Smooth muscle cell of the umbilical artery (primary cell): ENCODE data around the gene TESK1. TPM values are rescaled to one million over a fixed set of nuclear protein-coding genes. Genes with fewer than 3 reads are reported as not detected.

Experiments used
- total RNA-seq: library from RNA; depleted of rRNA; stranded (reverse); fragments of >200 nt; gene quantifications from 2 replicates; pipeline ENCODE4 v1.2.3, GENCODE V29; 2014

TESK1 gene
- total RNA-seq = 11.9 and 12.2 TPM in 2 replicates

GRCh38 chr9:35604578-35605350, at the start of gene TESK1:
Gene TESK1 (plus strand): TSS chr9:35605262. CDS start chr9:35605620, 358 bp downstream.

GRCh38 chr9:35618325-35618727, 13.3 kb downstream of the TESK1 start, which contains the start of gene CD72:
Gene CD72 (minus strand): TSS chr9:35618413. CDS start chr9:35618303, 110 bp downstream.

DNA sequence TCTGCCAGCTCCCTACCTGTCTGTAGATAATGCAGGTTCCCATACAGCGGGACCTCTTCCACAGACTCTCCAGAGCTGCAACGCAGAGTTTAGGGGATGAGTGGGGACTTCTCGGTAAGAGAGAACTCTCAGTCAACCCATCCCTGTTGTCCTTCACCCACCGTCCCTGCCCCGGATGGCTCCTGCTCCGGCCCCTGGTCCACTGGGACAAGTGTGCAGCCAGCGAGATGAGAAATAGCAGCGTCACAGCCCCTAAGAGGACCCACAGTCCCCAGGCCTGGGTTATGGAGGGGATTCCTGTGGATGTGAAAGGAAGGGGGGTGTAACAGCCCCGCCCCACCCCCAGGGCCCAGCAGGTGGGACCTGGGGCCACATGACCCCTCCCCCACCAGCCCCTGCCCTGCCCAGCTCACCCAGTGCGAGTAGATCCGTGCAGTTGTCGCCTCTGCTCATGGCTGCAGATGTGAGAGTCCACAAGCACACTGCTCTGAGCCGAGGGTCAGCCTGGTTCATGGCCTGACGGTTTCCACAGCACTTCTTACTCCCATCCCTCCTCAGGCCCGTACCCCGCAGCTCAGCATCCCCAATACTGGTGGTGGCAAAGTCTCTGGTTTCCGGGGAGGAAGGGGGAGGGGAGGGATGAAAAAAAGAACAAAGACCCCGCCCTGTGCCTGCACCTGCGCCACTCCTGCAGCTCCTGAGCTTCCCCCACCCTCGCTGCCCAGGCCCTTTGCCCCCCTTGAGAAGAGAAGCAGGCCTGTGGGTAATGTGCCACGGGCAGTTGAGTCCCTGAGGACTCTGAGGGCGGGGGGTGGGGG, 45.5 kb downstream of the TESK1 start, which contains the start of gene SIT1:
TSS of gene SIT1 (minus strand) at position 591 of the 818 bp plus-strand sequence. CDS start at position 513, 78 bp downstream.

GRCh38 chr9:35657546-35658136, 52.6 kb downstream of the TESK1 start, which contains the start of gene RMRP:
Gene RMRP (minus strand): TSS chr9:35658019.

GRCh38 chr9:35658137-35658967, 53.3 kb downstream of the TESK1 start, which contains the start of gene CCDC107:
Gene CCDC107 (plus strand): TSS chr9:35658292. CDS start chr9:35658380, 88 bp downstream.

Other genes with a start within 250 kb of the TESK1 start
- gene RUSC2, start 115.2 kb upstream of the TESK1 start, total RNA-seq = 22.6 and 44.1 TPM in 2 replicates
- 0.32 and 1.2 TPM in 2 replicates for gene CD72, start 13.2 kb downstream of the TESK1 start, total RNA-seq
- not detected in 2 replicates for gene SIT1, start 45.7 kb downstream of the TESK1 start, total RNA-seq
- gene RMRP, start 52.8 kb downstream of the TESK1 start, total RNA-seq = 680 and 5,299 TPM in 2 replicates
- gene CCDC107, start 53.0 kb downstream of the TESK1 start, total RNA-seq = 9.2 and 13.7 TPM in 2 replicates
- gene ARHGEF39, start 59.9 kb downstream of the TESK1 start, total RNA-seq = 0.30 and 0.92 TPM in 2 replicates
- 3.6 and 8.1 TPM in 2 replicates for gene CA9, start 68.7 kb downstream of the TESK1 start, total RNA-seq
- 1,294 and 1,826 TPM in 2 replicates for gene TPM2, start 84.7 kb downstream of the TESK1 start, total RNA-seq
- gene TLN1, start 126.9 kb downstream of the TESK1 start, total RNA-seq = 548 and 1,223 TPM in 2 replicates
- 97.4 and 118 TPM in 2 replicates for gene CREB3, start 127.4 kb downstream of the TESK1 start, total RNA-seq
- gene GBA2, start 144.0 kb downstream of the TESK1 start, total RNA-seq = 23.5 and 31.0 TPM in 2 replicates
- 12.5 and 21.2 TPM in 2 replicates for gene RGP1, start 144.0 kb downstream of the TESK1 start, total RNA-seq
- gene MSMP, start 149.0 kb downstream of the TESK1 start, total RNA-seq = 0.30 and 0.55 TPM in 2 replicates
- gene NPR2, start 186.3 kb downstream of the TESK1 start, total RNA-seq = 30.6 and 38.0 TPM in 2 replicates
- gene SPAG8, start 207.0 kb downstream of the TESK1 start, total RNA-seq = 0.55 and 1.2 TPM in 2 replicates
- gene HINT2, start 209.8 kb downstream of the TESK1 start, total RNA-seq = 7.5 and 11.9 TPM in 2 replicates
- not detected in 2 replicates for gene FAM221B, start 223.5 kb downstream of the TESK1 start, total RNA-seq
- 2.7 and 6.2 TPM in 2 replicates for gene TMEM8B, start 224.0 kb downstream of the TESK1 start, total RNA-seq